Measurements from ENCODE around the gene UMPS.

DNA sequence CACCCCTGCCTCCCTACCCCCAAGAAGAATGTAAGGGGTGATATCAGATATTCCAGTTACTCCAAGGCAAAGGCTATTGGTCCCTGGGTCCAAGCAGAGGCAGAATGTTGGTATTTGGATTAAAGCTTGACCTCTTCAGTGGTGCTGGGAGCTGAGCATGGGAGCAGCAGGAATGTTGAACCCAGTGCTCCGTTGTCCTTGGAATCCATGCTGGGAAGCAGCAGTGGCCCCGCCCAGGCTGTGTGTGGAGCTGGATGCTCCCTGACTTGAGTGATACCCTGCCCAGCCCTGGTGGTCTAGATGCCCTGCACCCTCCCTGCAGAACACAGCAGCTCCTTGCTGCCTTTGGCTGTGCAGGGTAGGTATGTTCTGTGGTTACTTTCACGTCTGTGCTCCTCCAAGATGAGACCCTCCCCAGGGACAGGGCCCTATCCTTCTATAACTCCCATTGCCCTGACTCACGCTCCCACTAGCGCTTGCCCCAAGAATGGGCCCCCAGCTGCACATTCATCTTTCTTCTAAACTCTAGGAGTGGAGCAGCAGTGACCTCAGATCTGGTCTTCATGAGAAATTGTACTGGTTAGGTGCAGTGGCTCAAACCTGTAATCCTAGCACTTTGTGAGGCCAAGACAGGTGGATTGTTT lies 35.1 kb downstream of the UMPS start:
- TF ChIP-seq EZH2 (IDR thresholded peaks at IDR 0.05; ENCODE audit: insufficient read depth, poor library complexity, severe bottlenecking) (no peak), EZH2phosphoT487 (IDR thresholded peaks at IDR 0.05; ENCODE audit: insufficient read depth, low read depth) (no peak)

Measured in GM23248 (cell line).